H9 (cell line): ENCODE results near the gene EPGN. TPM values are rescaled to one million over a fixed set of nuclear protein-coding genes. Genes with fewer than 3 reads are reported as not detected.
A peak's percentile ranks its signal among the peaks of the same experiment; 100 is the strongest.

ENCODE experiments used
- DNase-seq: peaks from one replicate; pipeline ENCODE4 v3.0.0-alpha.2; 2017
- H2AFZ ChIP-seq: one replicate; pipeline ENCODE4 v1.6.1; 2013; ENCODE audit warnings: mild to moderate bottlenecking, low read length, control low read depth, moderate library complexity
- H2AK5ac ChIP-seq: 2 replicates; pipeline ENCODE4 v1.6.1; 2013; ENCODE audit warnings: low read length, control low read depth, mixed read lengths; ENCODE audit not compliant: insufficient read length
- H2BK120ac ChIP-seq: one replicate; pipeline ENCODE4 v1.6.1; 2013; ENCODE audit warnings: low read depth, mild to moderate bottlenecking, low read length, control low read depth, inconsistent platforms; ENCODE audit not compliant: poor library complexity, severe bottlenecking
- H2BK12ac ChIP-seq: 2 replicates; pipeline ENCODE4 v1.6.1; 2013; ENCODE audit warnings: low read length, control low read depth, mixed read lengths, low read depth; ENCODE audit not compliant: insufficient read length
- H2BK15ac ChIP-seq: 2 replicates; pipeline ENCODE4 v1.6.1; 2013; ENCODE audit warnings: low read depth, low read length, control low read depth
- H2BK20ac ChIP-seq: one replicate; pipeline ENCODE4 v1.6.1; 2013; ENCODE audit warnings: low read depth, mild to moderate bottlenecking, low read length, control low read depth, inconsistent platforms; ENCODE audit not compliant: poor library complexity, severe bottlenecking
- H2BK5ac ChIP-seq: 2 replicates; pipeline ENCODE4 v1.6.1; 2013; ENCODE audit warnings: low read length, control low read depth, mixed read lengths; ENCODE audit not compliant: insufficient read length
- H3K14ac ChIP-seq: 2 replicates; pipeline ENCODE4 v1.6.1; 2013; ENCODE audit warnings: low read length, control low read depth; ENCODE audit not compliant: insufficient read depth
- H3K18ac ChIP-seq: 2 replicates; pipeline ENCODE4 v1.6.1; 2013; ENCODE audit warnings: low read depth, mild to moderate bottlenecking, mixed read lengths, low read length, control low read depth; ENCODE audit not compliant: insufficient read length
- H3K23ac ChIP-seq: 2 replicates; pipeline ENCODE4 v1.6.1; 2013; ENCODE audit warnings: low read length, control low read depth, mixed read lengths, low read depth; ENCODE audit not compliant: insufficient read length
- H3K23me2 ChIP-seq: 2 replicates; pipeline ENCODE4 v1.6.1; 2013; ENCODE audit warnings: low read depth, mild to moderate bottlenecking, mixed read lengths, low read length, control low read depth; ENCODE audit not compliant: insufficient read length, poor library complexity, severe bottlenecking
- H3K27ac ChIP-seq: 2 replicates; pipeline ENCODE4 v1.5.1; 2013; ENCODE audit warnings: low read length, control low read depth, mixed read lengths, low read depth; ENCODE audit not compliant: insufficient read length
- H3K27me3 ChIP-seq: 2 replicates; pipeline ENCODE4 v1.6.1; 2013; ENCODE audit warnings: low read length, control low read depth, inconsistent platforms; ENCODE audit not compliant: insufficient read depth
- H3K4ac ChIP-seq: 2 replicates; pipeline ENCODE4 v1.6.1; 2013; ENCODE audit warnings: low read depth, mild to moderate bottlenecking, control low read depth, inconsistent platforms, low read length, moderate library complexity
- H3K4me1 ChIP-seq: 2 replicates; pipeline ENCODE4 v1.6.1; 2013; ENCODE audit warnings: low read length, control low read depth, inconsistent platforms; ENCODE audit not compliant: insufficient read depth
- H3K4me2 ChIP-seq: 2 replicates; pipeline ENCODE4 v1.6.1; 2013; ENCODE audit warnings: low read length, control low read depth, mixed read lengths; ENCODE audit not compliant: insufficient read length, insufficient read depth
- H3K56ac ChIP-seq: 2 replicates; pipeline ENCODE4 v1.6.1; 2013; ENCODE audit warnings: low read depth, mild to moderate bottlenecking, mixed read lengths, low read length, control low read depth; ENCODE audit not compliant: insufficient read length
- H3K79me1 ChIP-seq: 2 replicates; pipeline ENCODE4 v1.6.1; 2013; ENCODE audit warnings: low read depth, mild to moderate bottlenecking, moderate library complexity, low read length, control low read depth, inconsistent platforms; ENCODE audit not compliant: insufficient read depth, poor library complexity, severe bottlenecking
- H3K79me2 ChIP-seq: 2 replicates; pipeline ENCODE4 v1.6.1; 2013; ENCODE audit warnings: low read length, control low read depth, inconsistent platforms; ENCODE audit not compliant: insufficient read depth
- H3K9ac ChIP-seq: 2 replicates; pipeline ENCODE4 v1.6.1; 2013; ENCODE audit warnings: low read length, control low read depth, mixed read lengths; ENCODE audit not compliant: insufficient read length; ENCODE audit errors: extremely low read depth
- H3K9me3 ChIP-seq: one replicate; pipeline ENCODE4 v1.6.1; 2013; ENCODE audit warnings: low read depth, low read length, inconsistent platforms; ENCODE audit not compliant: control insufficient read depth
- H3T11ph ChIP-seq: one replicate; pipeline ENCODE4 v1.6.1; 2013; ENCODE audit warnings: mild to moderate bottlenecking, low read length, control low read depth, inconsistent platforms
- H4K20me1 ChIP-seq: one replicate; pipeline ENCODE4 v1.6.1; 2013; ENCODE audit not compliant: control insufficient read depth, insufficient read length, insufficient read depth
- H4K5ac ChIP-seq: 2 replicates; pipeline ENCODE4 v1.6.1; 2013; ENCODE audit warnings: low read depth, mild to moderate bottlenecking, mixed read lengths, low read length, control low read depth; ENCODE audit not compliant: insufficient read length
- H4K8ac ChIP-seq: replicated peaks from 2 replicates; pipeline ENCODE4 v1.6.1; 2013; ENCODE audit warnings: low read length, control low read depth, mixed read lengths, low read depth; ENCODE audit not compliant: insufficient read length
- H4K91ac ChIP-seq: 2 replicates; pipeline ENCODE4 v1.6.1; 2013; ENCODE audit warnings: low read depth, mild to moderate bottlenecking, moderate library complexity, mixed read lengths, low read length, control low read depth; ENCODE audit not compliant: insufficient read length
- H3K27ac Mint-ChIP-seq, 3 experiments: 2 replicates in 2 of 3; 3 replicates in 1 of 3; pipeline ENCODE4 v1.8.0; 2020 to 2021; ENCODE audit warnings: mixed read lengths in 3 of 3, mild to moderate bottlenecking in 1 of 3, moderate library complexity in 1 of 3
- H3K27me3 Mint-ChIP-seq: 2 replicates; pipeline ENCODE4 v1.8.0; 2021; ENCODE audit warnings: low read depth, mild to moderate bottlenecking, moderate library complexity, mixed read lengths
- H3K36me3 Mint-ChIP-seq, 3 experiments: 2 replicates in 2 of 3; 3 replicates in 1 of 3; pipeline ENCODE4 v1.8.0; 2020 to 2021; ENCODE audit warnings: low read depth in 3 of 3, mixed read lengths in 3 of 3; ENCODE audit not compliant: insufficient read depth in 1 of 3
- H3K4me1 Mint-ChIP-seq, 2 experiments: 2 replicates each; pipeline ENCODE4 v1.8.0; 2020; ENCODE audit warnings: mixed read lengths in 2 of 2
- H3K4me3 Mint-ChIP-seq, 2 experiments: 2 replicates in 1 of 2; 3 replicates in 1 of 2; pipeline ENCODE4 v1.8.0; 2020 to 2021; ENCODE audit warnings: mild to moderate bottlenecking in 2 of 2, mixed read lengths in 2 of 2, moderate library complexity in 1 of 2
- H3K9me3 Mint-ChIP-seq, 2 experiments: 2 replicates in 1 of 2; 3 replicates in 1 of 2; pipeline ENCODE4 v1.8.0; 2020; ENCODE audit warnings: mild to moderate bottlenecking in 2 of 2, mixed read lengths in 2 of 2, moderate library complexity in 1 of 2
- CTCF ChIP-seq: fragments of 200-600 bp; sonication (generic); conservative IDR thresholded peaks from 3 replicates; pipeline ENCODE4 v1.8.0; 2021; ENCODE audit warnings: antibody characterized with exemption, mild to moderate bottlenecking
- WGBS: extraction: QIAGEN DNeasy Blood & Tissue Kit; methylation state at CpG from one replicate; pipeline ENCODE4 v1.1.7; 2013; ENCODE audit warnings: missing lambda C conversion rate, low lambda C conversion rate, mixed read lengths; ENCODE audit not compliant: insufficient read length; ENCODE audit errors: extremely low coverage; 5-methylcytosine and 5-hydroxymethylcytosine counted together
- total RNA-seq: library from RNA; stranded (reverse); gene quantifications from 2 replicates; pipeline ENCODE4 v1.2.1, GENCODE V29; 2021

EPGN gene
- total RNA-seq, 1 experiment from 2014 or later = not detected

GRCh38 chr4:74364256-74364651, 56.0 kb downstream of the EPGN start:
- no peaks in the 10 kb centered on the region for H3K79me1 ChIP-seq
- H3K4ac ChIP-seq = no peak overlapping the region
- Mint-ChIP-seq H3K4me1 (peaks cover 10 to 11% of the 10 kb centered on the region in 2 experiments), H3K4me3 (peak overlapping the region; percentile 77 to 83), H3K36me3 (no peaks in the 10 kb centered on the region), H3K9me3 (no peaks in the 10 kb centered on the region), H3K27me3 (peaks cover 26% of the 10 kb centered on the region), H3K27ac (no peak overlapping the region)
- H3K23ac ChIP-seq = no peak overlapping the region
- DNase-seq = no peak
- no peak overlapping the region for H4K5ac ChIP-seq
- H2AK5ac ChIP-seq = no peak overlapping the region
- H3K23me2 ChIP-seq = peaks cover 8% of the 10 kb centered on the region
- no peak overlapping the region for H3K18ac ChIP-seq
- H4K91ac ChIP-seq = no peak overlapping the region
- H2BK120ac ChIP-seq = no peak overlapping the region
- H2BK20ac ChIP-seq = no peak overlapping the region
- 0 out of 2 replicates have a peak, but pooled peaks cover 2% of the 10 kb centered on the region for H3K27me3 ChIP-seq
- H3K79me2 ChIP-seq = no peaks in the 10 kb centered on the region
- no peak overlapping the region for H3K14ac ChIP-seq
- H3K9me3 ChIP-seq = no peaks in the 10 kb centered on the region
- H2BK5ac ChIP-seq = no peak overlapping the region
- H2AFZ ChIP-seq = no peak overlapping the region
- no peak overlapping the region for H3K27ac ChIP-seq
- H2BK12ac ChIP-seq = no peak overlapping the region
- no peak overlapping the region for H4K8ac ChIP-seq
- no peak overlapping the region for H3K56ac ChIP-seq
- H4K20me1 ChIP-seq = no peaks in the 10 kb centered on the region
- no peak overlapping the region for H3T11ph ChIP-seq
- H2BK15ac ChIP-seq = no peak overlapping the region
- TF ChIP-seq CTCF = no peak
- H3K9ac ChIP-seq = no peak overlapping the region
- peak overlapping the region; percentile 80 for H3K4me2 ChIP-seq
- WGBS = no CpG with 5 or more reads among the region's 8 CpGs
- H3K4me1 ChIP-seq = no peaks in the 10 kb centered on the region
